Inflammatory macrophage (primary cell): ENCODE results near the gene FSTL4.

Experiments
- DNase-seq, 2 donors: peaks; one replicate each; pipeline ENCODE4 v3.0.0-alpha.2; 2020 to 2022

The FSTL4 gene

GRCh38 chr5:133285583-133286021 lies 326.7 kb downstream of the FSTL4 start:
- peak; percentile 30 to 55 for DNase-seq

GRCh38 chr5:133284306-133284705 lies 328.0 kb downstream of the FSTL4 start:
- no peak for DNase-seq

GRCh38 chr5:133278317-133278716 lies 334.0 kb downstream of the FSTL4 start:
- no peak for DNase-seq

GRCh38 chr5:133277744-133278143 lies 334.6 kb downstream of the FSTL4 start:
- peak; percentile 15 to 52 for DNase-seq

GRCh38 chr5:133276171-133276570 lies 336.2 kb downstream of the FSTL4 start:
- DNase-seq = no peak

- no peak for DNase-seq
Measured at GRCh38 chr5:133275631-133276030, 336.7 kb downstream of the FSTL4 start.

- DNase-seq = no peak
Measured at GRCh38 chr5:133274597-133274935, 337.8 kb downstream of the FSTL4 start.

- no peak for DNase-seq
Measured at GRCh38 chr5:133273661-133274596, 338.4 kb downstream of the FSTL4 start.

- DNase-seq = no peak
Measured at GRCh38 chr5:133272345-133272744, 340.0 kb downstream of the FSTL4 start.

- no peak for DNase-seq
Measured at GRCh38 chr5:133271606-133272005, 340.7 kb downstream of the FSTL4 start.

GRCh38 chr5:133269691-133270090 lies 342.6 kb downstream of the FSTL4 start:
- no peak for DNase-seq

- peak; percentile 46 to 58 for DNase-seq
Measured at GRCh38 chr5:133267601-133268000, 344.7 kb downstream of the FSTL4 start.

GRCh38 chr5:133266966-133267365 lies 345.4 kb downstream of the FSTL4 start:
- DNase-seq = no peak

GRCh38 chr5:133266527-133266878 lies 345.8 kb downstream of the FSTL4 start:
- DNase-seq = no peak

GRCh38 chr5:133265720-133266526 lies 346.4 kb downstream of the FSTL4 start:
- DNase-seq = peak in 1 of 2 donors; percentile 12

- DNase-seq = no peak
Measured at GRCh38 chr5:133265257-133265656, 347.1 kb downstream of the FSTL4 start.

- DNase-seq = no peak
Measured at GRCh38 chr5:133262690-133263089, 349.7 kb downstream of the FSTL4 start.

- DNase-seq = no peak
Measured at GRCh38 chr5:133261993-133262392, 350.3 kb downstream of the FSTL4 start.

GRCh38 chr5:133260715-133261114 lies 351.6 kb downstream of the FSTL4 start:
- DNase-seq = no peak

GRCh38 chr5:133259199-133259997 lies 352.9 kb downstream of the FSTL4 start:
- no peak for DNase-seq

- no peak for DNase-seq
Measured at GRCh38 chr5:133257977-133258376, 354.4 kb downstream of the FSTL4 start.

GRCh38 chr5:133256276-133256675 lies 356.1 kb downstream of the FSTL4 start:
- no peak for DNase-seq

- DNase-seq = no peak
Measured at GRCh38 chr5:133254803-133255202, 357.5 kb downstream of the FSTL4 start.
